ENCODE results near the gene CFAP100.
A peak's percentile ranks its signal among the peaks of the same experiment; 100 is the strongest.

CFAP100 gene

DNA sequence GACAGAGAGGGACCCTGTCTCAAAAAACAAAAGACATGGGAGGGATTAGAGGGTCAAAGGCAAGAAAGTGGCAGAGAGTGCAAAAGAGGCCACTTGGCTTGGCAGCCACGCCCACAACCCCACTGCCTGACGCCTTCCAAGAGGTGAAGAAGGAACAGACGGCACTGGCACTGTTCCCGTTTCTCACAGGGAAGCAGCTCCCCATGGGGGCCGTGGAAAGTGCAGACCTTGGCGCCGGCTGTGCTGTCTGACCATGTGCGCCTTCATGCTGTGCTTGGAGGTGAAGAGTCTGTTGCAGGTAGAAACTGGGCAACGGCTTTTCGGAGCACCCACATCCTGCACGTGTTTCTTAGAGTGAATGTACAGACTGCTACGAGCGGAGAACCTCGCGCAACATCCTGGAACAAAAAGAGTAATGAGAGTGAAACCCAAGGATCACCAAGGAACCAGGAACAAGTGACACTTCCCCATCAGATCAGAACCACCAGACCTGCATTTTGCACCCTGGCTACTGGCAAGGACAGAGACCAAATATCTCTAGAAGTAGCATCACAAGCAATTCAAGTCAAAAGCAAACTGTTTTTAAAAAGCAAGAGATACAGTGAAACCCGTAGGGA is 71.3 kb downstream of the CFAP100 start:
- DNase-seq: no peak

DNA sequence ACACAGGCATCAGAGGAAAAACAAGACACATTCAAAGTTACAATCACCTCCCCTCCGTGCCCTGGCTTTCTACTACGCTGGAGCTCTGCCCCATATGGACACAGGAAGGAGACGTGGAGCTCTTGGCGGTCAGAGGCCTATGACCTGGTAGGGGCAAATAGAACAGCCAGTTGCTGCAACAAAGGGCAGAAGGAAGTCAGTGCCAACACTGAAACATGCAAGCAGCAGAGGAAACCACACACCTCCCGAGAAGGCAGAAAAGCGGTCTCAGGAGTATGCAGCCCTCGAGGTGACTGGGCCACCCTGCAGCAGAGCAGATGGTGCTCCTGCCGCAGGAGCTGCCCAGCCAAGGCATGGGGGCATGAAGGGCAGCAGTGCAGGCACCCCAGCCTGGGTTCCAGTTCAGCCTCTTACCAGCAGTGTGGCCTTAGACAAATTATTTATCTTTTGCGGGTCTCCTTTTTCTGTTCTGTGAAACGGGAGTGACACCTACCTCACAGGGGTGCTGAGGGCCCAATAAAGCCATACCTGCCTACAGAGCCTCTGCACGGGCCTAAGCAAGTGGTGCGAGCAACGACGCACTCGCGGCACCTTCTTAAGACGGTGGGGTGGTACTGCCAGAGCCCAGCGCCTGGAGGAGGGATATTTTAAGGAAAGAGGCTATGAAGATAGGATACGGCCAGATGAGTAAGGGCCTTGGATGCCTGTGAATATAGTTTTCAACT is 72.3 kb downstream of the CFAP100 start:
- DNase-seq: no peak

DNA sequence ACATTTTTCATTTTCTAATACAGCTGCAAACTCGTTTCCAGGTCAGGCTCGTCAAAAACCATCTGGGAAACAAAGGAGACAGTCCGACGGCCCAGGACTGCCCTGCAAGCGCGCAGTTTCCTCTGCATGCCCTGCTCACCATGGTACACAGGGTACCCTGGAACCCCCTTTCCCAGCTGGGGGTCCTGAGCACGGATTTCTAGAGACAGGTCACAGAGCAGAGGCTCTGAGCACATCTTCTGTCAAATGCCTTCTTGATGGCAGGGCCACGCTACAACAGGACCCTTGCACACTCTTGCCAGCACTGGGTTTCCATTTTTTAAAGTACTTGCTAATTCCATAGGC is 72.9 kb downstream of the CFAP100 start:
- DNase-seq: no peak

DNA sequence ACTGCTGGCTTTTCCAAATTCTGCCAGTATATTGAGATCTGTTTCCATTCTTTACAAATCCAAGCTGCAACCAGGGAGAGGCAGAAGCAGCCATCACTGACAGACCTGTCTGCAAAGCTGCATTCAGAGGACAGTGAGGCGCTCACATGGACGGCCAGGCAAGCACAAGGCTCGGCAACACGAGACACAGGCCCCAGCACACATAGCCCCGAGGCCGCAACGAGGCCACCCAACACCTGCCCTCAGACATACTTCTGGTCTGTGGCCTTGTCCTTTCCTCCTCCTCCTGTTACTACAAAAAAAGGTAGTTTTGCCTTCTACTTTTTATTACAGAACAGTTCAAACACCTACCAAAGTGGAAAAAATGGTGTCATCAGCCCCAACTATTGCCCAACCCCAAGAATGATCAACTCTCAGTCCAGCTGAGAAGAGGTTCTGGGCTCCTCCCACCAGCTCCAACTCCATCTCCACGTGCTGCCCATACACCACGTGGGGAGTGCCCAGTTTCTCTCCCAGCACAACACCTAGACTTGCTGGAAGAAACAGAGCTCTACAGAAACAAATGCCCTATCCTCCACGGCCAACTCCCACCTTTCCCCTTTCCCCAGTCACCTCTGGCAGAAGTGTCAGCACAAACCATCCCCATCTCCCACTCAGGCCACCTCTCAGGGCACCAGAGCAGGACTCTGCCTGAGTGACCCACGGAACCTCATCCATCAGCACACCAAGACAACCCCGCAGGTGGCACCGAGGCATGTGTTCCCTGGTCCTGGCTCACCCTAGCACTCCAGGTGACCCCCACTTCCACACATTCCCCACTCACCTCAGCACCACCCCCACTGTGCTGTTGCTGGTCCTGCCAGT is 73.6 kb downstream of the CFAP100 start:
- DNase-seq: no peak

DNA sequence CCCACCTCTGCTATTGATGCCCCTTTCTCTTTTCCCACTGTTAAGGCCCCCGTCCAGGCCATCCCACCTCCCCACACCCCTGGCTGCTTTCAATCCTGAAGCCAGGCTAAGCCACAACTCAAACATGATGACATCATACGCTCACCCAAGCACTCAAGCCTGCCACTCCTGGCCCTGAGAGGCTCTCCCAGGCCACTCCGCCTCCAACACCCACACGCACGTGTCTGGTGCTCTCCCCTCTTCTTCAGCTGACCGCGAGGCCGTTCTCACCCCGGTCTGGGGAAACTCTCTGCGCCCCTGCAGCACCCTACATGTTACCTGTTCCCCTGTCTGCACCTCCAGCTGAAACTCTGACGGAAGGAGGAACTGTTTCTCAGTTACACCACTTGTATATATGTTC is 74.8 kb downstream of the CFAP100 start:
- no peak for DNase-seq

DNA sequence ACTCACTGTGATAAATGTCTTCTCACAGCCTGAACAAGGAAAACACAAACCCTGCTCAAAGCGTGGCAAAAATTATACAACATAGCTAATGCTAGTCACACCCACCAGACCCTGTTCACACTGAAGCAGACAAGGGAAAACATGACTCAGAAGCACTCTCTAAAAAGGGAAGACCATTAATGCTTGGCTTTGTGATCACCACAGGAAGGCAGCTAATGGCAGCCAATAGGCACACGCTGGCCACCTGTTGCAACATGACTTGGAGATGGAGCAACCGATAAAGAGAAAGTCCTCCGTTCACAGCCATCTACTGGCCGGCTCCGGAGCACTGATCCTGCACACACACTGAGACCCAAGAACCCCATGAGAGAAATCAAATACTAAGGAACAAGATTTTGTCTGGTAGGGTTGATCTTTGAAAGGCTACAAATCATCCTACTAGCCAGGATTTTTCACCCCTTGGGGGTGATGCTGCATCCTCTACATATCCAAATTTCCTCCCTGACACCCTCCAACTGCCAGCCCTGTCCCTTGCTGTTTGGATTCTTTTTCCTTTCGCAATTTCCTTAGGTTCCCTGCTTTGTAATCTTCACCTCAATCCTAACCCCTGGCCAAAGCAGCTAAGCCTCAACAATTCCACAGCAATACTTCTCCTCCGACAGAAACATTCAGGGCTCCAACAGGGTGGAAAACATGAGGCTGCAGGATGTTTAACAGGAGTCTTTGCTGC is 77.7 kb downstream of the CFAP100 start:
- DNase-seq: no peak

DNA sequence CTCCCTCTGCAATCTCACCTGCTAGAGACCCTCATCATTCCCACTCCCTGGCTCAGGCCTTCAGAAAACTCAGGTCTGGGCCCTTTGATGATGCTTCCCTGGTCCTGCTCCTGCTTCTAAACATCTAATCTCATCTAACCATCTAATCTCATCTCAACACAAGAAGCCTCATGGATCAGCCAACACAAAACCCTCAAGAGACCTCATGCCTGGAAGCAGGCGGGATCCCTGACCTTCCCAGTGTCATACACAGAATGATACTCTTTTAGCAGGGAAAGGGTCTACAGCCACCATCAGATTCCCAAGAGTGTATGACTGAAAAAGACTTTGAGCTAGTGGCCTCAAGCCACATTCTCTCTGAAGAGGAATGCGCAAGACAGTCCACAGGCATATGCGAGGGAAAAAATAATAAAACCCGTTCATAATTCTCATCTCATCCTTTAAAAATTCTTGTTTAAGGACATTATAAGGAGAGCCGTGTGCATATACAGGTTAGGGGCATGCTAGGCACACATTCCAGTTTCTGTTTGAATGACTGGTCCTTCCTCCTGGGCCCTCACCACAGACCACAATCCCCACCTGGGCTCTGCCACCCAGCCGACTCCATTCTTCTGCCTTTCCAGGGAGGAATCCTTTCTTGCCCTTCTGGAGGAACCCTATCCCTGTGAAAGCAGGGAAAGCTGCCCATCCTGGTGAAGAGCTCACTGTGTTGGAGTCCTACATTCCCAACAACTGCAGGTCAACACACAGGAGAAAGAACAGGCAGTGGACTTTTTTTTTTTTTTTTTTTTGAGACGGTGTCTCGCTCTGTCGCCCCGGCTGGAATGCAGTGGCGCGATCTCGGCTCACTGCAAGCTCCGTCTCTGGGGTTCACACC is 78.8 kb downstream of the CFAP100 start:
- DNase-seq: peak in 1 of 2 experiments; percentile 36

DNA sequence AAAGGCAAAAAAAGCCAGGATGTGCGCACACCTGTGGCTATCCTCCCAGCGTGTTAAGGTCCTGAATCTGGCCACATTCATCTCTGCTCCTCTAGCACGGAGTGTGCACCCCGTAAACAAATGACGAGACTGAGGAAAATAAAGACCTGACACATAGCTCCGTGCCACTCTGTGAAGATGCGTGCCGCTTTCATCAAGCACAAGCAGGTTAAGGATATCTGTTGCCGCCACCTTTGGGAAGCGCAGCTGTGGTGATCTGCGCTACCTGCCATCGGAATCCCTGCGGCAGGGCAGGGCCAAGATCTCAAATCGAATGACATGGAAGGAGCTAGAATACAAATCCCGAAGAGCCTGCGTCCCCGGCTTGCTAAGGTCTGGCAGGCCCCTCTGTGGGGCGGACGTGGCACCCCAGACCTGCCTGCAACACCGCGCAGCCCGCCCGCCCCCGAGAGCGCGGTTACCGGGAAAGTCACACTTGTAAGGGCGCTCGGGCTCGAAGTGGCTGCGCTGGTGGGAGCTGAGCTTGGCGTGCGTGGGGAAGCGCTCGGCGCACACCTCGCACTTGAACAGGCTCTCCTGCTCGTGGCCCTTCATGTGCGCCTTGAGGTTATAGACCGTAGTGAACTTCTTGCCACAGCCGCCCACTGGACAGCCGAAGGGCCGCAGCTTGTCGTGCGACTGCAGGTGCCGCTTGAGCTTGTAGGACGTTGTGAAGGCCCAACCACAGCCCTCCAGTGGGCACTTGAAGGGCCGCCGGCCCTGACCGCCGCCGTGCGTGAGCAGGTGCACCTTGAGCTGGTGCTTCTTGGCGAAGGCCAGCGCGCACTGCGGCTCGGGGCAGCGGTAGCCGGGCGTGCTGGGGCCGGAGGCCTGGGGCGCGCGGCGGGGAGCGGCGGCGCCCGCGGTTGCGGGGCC is 80.0 kb downstream of the CFAP100 start:
- DNase-seq: peak; percentile 60 to 64

DNA sequence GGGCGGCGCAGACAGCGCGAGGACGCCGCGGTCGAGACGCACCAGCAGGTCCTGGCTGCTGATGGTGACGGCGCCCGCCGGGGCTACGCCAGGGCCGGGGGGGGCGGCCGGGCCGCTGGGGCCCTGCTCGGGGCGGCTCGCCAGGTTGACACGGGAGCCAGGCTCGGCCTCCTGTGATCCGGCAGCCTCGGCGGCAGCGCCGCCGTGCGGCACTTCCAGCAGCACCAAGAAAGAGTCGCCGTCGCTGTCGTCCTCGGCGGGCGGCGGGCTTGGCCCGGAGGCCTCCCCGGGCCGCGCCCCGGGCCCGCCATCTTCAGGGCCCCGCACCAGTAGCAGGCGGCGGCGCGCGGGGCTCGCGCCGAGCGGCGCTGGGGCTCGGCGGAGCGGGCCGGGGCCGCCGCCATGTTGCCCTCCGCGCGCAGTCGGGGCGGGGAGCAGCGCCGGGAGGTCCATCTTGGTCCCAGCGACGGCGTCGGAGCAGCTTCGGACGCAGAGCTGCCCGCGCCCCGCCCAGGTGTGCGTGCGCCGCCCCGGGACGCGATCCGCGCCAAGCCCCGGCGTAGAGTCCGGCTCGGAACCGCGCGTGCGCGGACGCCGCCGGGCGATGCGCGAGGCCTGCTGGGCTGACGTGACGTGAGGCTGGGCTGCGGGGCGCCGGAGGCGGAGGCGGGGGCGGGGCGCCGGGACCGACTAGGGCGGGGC is 80.9 kb downstream of the CFAP100 start, which contains the start of gene ZXDC:
Gene ZXDC (minus strand): TSS at position 479 of the 702 bp plus-strand sequence. CDS start 26 bp downstream, at position 453.
- DNase-seq: peak; percentile 90 to 94

DNA sequence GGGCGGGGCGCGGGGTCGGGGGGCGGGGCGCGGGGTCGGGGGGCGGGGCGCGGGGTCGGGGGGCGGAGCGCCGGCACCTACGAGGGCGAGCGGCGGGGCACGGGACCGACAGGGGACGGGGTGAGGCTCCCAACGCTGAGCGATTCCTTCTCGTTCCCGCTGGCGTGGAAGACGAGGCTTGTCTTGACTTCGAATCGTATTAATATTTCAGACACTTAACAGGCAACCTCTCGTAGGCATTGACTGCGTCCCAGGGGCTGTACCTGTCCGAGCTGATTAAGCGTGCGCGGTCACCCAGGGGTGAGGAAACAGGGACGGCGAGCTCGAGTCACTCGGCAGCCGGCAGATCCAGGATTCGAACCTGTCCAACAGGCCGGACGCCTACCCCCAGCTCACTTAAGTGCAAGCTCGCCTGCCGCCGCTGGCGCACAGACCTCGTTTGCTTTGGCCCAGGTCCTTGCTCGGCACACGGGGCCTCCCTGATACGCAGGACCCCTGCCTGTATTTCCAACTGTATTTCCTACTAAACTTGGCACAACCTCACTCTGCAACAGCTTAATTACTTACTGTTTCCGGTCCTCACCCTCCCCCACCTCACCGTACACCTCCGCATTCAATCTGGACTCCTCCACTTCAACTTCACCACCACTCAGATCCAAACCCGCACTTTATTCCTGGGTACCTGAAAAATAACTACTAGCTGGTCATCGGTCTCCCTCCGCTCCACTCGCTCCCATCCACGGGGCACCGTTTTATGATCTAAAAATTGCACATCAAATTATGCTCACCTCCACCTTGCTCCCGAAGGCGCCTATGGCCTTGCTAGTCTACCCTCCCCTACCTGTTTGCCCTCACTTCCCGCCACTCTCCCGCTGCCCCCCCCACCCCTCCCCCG is 81.7 kb downstream of the CFAP100 start:
- DNase-seq: peak; percentile 72 to 78

DNA sequence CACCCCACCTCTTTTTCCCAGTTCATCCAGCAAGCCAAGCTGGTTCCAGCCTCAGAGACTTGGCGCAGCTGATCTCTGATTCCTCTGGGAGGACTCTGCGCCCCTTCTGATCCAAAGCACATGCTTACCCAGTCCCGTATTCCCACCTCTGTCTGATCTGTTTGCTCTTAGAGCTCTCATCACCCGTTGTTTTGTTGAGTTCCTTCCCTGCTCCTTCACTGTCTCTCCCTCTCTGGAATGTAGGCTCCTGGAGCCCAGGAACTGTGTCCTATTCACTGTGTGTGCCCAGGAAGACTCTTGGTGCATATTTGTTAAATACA is 82.3 kb downstream of the CFAP100 start:
- DNase-seq: no peak

DNA sequence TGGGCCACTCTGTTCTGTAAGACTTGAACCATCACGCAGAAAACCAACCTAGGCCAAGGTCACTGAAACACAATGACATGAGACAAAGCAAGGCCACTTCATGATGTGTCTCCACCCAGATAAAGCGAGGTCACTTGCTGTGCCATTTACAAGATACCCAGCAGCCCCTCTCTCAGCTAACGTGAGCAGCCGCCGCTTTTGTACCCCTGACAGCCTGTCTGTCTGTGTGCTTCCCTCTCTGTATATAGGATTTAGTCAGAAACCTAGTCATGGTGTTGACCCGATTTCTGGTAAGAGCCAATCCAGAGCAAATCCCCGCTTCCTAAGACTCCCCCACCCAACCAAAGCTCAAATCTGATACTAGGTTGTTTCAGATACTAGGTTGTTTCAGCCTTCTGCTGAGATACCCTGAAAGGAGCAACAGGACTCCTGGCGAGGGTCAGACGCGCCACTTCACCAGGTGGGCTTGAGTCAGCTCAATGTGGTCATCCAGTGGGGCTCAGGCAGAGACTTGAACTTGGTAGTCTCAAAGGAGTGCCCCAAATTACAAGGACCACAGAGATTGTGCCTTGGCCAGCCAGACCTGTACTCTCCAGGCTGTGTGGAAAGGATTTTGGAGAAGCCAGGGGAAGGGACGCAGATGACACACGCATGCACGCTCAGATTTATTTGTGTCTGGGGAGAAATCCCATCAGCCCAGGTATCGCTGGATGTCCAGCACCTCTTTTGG is 84.0 kb downstream of the CFAP100 start:
- DNase-seq: no peak

DNA sequence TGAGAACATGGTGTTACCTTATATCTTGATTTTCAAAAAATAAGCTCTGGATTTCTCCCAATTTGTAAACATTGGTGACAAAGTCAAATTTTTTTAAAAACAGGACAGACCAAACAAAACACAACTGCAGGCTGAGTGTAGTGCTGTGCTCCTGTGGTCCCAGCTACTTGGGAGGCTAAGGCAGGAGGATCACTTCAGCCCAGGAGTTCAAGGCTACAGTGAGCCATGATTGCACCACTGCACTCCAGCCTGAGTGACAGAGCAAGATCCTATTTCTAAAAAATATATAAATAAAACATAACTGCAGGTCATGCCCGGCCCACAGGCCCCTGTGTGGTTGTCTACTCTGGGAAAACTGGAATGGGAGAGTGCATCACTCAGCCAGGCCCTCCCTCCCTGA is 84.9 kb downstream of the CFAP100 start:
- no peak for DNase-seq

DNA sequence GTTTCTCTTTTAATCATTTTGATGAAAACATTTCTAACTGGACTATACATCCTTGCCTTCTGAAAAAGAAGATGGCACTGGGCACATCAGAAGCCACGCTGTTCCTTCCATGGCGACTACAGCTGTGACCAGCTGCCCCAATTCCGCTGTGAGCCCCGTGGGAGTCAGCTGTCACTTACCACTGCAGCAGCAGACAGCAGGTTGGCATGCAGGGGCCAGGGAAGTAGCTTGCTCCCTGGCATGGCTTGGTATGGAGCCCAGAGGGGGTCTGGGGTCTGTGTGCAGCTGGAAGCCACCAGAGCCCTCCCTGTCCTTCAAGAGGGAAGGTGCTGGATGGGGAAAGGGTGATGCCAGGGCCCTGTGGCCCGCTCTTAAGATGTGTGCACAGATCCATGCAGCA is 85.5 kb downstream of the CFAP100 start:
- no peak for DNase-seq

DNA sequence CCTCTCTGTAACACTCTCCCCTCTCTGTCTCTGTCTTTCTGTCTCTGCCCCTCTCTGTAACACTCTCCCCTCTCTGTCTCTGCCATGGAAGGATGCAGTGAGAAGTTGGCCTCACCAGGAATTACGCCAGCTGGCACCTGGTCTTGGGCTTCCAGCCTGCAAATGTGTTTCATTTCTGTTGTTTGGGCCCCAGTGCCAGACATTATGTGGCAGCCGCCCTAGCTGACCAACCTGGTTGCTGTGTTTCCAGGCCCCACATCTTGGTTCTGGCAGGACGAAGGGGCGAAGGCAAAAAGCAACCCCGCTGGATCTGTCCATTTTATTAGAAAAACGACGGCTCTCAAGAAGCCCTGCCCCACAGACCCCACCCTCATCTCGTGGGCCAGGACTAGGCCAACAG is 86.2 kb downstream of the CFAP100 start:
- DNase-seq: no peak

DNA sequence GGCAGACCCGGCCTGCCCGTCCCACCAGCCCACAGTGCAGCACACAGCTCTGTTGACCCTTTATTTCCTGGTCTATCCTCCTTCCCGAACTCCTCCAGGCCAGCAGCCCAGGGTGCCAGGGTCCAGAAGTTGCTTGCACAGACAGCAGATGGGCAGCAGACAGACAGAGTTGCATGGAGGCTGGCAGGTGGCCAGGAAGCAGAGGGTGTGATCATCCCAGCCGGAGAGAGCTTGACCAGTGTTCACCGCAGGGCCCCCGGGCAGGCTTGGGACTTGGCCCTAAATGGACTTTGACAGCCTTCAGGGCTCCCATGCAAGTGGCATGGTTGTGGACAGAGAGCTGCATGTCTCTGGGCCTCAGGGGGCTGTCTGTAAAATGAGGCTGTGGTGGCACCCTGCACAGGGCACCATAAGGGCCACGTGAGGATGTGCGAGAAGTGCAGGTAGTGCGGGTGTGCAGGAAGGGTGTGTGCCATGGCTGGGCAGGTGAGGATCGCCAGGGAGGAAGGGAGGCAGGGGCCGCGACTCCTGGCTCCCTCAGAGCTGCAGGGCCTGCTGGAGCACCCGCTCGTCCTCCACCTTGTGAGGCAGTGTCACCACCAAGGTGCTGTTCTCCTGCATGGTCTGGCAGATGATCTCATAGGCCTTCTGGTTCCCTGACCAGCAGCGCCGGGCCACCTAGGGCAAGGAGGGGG is 87.2 kb downstream of the CFAP100 start:
- DNase-seq: no peak

DNA sequence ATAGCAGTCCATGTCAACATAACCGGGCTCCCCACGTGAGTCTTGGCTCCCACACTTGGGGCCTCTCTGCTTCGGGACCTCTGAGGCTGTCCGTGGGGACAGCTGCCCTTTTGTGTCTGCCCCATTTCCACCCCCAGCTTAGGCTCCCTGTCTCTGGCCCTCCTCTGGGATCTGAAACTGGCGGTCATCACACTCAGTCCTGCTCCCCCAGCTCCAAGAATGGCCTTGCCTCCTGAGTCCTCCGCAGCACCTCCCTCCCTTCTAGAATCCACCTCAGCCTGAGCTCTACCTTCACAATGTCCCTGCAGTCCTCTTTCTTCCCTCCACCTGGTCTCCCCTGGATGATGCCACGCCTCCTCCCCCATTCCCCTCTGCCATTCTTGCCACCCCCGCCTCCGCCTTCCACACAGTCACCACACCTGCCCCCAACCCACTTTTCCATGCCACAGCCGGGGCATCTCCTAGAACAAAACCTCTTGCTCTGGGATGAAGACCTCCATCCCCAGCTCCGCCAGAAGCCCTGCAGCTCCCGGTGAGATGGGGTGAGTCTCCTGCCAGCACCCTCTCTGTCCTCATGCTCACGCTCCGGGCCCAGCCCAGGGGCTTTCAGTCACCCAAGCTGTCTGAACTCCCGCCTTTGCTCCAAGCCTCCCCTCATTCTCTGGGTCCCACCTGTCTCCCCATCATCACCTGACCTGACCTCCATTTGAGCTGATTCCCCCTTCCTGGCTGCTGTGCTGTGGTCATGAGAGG is 88.0 kb downstream of the CFAP100 start:
- no peak for DNase-seq
